ENCODE data around the gene MROH2A.

The MROH2A gene

DNA sequence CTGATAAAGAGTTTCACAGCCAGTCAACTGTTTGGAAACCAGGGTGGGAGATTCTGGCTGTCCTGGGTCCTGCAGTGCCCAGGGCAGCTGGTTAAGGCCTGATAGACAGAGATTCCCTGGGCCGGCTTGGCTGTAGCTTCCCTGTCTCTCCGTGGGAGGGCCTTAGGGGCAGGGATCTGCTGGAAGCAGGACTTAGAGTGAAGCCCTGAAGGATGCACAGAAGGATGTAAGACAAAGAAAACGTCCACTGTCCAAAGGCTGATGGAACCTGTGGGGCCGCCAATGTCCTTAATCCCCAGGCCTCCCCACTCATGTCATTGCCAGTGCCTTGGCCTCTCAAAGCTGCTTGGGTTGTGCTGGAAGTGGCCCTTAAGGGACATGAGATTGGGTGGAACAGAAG is 33.0 kb downstream of the MROH2A start:
- Histone ChIP-seq H4K20me1 (ENCODE audit: insufficient read depth, low read length, poor library complexity, severe bottlenecking) (no peaks in the 10 kb centered on the region), H3K36me3 (ENCODE audit: insufficient read depth, low read length) (no peaks in the 10 kb centered on the region), H3K9ac (ENCODE audit: low read depth, low read length, poor library complexity, severe bottlenecking) (no peak overlapping the region), H3K4me1 (ENCODE audit: insufficient read depth, low read length, poor library complexity, severe bottlenecking) (no peaks in the 10 kb centered on the region), H3K79me2 (ENCODE audit: insufficient read depth, low read length) (no peaks in the 10 kb centered on the region), H3K27me3 (ENCODE audit: insufficient read depth, low read length, poor library complexity, severe bottlenecking) (no peaks in the 10 kb centered on the region), H2AFZ (ENCODE audit: low read length) (no peak overlapping the region), H3F3A (ENCODE audit: low read depth) (no peaks in the 10 kb centered on the region), H3K4me2 (ENCODE audit: low read depth, low read length, poor library complexity, severe bottlenecking) (no peak overlapping the region), H3K9me3 (ENCODE audit: insufficient read depth, low read depth, low read length) (no peaks in the 10 kb centered on the region), H3K4me3 (ENCODE audit: low read length, poor library complexity, severe bottlenecking) (no peak overlapping the region), H3K9me2 (replicated peaks; ENCODE audit: low read depth, low read length) (no peaks in the 10 kb centered on the region)
- TF ChIP-seq EZH2phosphoT487 (IDR thresholded peaks at IDR 0.05; ENCODE audit: borderline replicate concordance): no peak
- TF ChIP-seq, protein P1, sequence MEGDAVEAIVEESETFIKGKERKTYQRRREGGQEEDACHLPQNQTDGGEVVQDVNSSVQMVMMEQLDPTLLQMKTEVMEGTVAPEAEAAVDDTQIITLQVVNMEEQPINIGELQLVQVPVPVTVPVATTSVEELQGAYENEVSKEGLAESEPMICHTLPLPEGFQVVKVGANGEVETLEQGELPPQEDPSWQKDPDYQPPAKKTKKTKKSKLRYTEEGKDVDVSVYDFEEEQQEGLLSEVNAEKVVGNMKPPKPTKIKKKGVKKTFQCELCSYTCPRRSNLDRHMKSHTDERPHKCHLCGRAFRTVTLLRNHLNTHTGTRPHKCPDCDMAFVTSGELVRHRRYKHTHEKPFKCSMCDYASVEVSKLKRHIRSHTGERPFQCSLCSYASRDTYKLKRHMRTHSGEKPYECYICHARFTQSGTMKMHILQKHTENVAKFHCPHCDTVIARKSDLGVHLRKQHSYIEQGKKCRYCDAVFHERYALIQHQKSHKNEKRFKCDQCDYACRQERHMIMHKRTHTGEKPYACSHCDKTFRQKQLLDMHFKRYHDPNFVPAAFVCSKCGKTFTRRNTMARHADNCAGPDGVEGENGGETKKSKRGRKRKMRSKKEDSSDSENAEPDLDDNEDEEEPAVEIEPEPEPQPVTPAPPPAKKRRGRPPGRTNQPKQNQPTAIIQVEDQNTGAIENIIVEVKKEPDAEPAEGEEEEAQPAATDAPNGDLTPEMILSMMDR (conservative IDR thresholded peaks at IDR 0.05; ENCODE audit: low read length): no peak

DNA sequence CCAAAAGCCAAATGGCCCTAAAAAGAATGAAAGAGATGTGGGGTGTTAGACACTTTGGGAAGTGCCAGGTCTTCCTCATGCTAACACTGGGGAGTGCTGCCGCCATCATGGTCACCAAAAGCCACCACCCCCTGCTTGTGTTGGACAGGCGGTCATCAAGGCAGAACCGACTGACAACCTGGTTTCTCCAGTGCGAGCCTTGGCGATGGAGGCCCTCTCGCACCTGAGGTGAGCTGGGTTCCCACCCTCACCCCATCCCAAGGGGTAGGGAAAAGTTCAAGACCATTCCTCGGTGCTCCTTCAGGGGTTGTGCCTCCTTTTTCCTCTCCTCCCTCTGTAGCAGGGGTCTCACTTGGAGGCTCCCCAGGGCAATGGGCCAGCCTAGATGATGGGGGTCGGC is 33.6 kb downstream of the MROH2A start:
- H3K4me3 ChIP-seq (ENCODE audit: low read length, poor library complexity, severe bottlenecking): no peak overlapping the region
- H3F3A ChIP-seq (ENCODE audit: low read depth): no peaks in the 10 kb centered on the region
- H4K20me1 ChIP-seq (ENCODE audit: insufficient read depth, low read length, poor library complexity, severe bottlenecking): no peaks in the 10 kb centered on the region
- no peak for TF ChIP-seq EZH2phosphoT487 (IDR thresholded peaks at IDR 0.05; ENCODE audit: borderline replicate concordance)
- TF ChIP-seq, protein P1 (conservative IDR thresholded peaks at IDR 0.05; ENCODE audit: low read length): no peak
- no peaks in the 10 kb centered on the region for H3K27me3 ChIP-seq (ENCODE audit: insufficient read depth, low read length, poor library complexity, severe bottlenecking)
- H2AFZ ChIP-seq (ENCODE audit: low read length): no peak overlapping the region
- H3K4me1 ChIP-seq (ENCODE audit: insufficient read depth, low read length, poor library complexity, severe bottlenecking): no peaks in the 10 kb centered on the region
- H3K9ac ChIP-seq (ENCODE audit: low read depth, low read length, poor library complexity, severe bottlenecking): no peak overlapping the region
- H3K9me2 ChIP-seq (replicated peaks; ENCODE audit: low read depth, low read length): no peaks in the 10 kb centered on the region
- no peaks in the 10 kb centered on the region for H3K36me3 ChIP-seq (ENCODE audit: insufficient read depth, low read length)
- no peaks in the 10 kb centered on the region for H3K79me2 ChIP-seq (ENCODE audit: insufficient read depth, low read length)
- H3K9me3 ChIP-seq (ENCODE audit: insufficient read depth, low read depth, low read length): no peaks in the 10 kb centered on the region
- no peak overlapping the region for H3K4me2 ChIP-seq (ENCODE audit: low read depth, low read length, poor library complexity, severe bottlenecking)

DNA sequence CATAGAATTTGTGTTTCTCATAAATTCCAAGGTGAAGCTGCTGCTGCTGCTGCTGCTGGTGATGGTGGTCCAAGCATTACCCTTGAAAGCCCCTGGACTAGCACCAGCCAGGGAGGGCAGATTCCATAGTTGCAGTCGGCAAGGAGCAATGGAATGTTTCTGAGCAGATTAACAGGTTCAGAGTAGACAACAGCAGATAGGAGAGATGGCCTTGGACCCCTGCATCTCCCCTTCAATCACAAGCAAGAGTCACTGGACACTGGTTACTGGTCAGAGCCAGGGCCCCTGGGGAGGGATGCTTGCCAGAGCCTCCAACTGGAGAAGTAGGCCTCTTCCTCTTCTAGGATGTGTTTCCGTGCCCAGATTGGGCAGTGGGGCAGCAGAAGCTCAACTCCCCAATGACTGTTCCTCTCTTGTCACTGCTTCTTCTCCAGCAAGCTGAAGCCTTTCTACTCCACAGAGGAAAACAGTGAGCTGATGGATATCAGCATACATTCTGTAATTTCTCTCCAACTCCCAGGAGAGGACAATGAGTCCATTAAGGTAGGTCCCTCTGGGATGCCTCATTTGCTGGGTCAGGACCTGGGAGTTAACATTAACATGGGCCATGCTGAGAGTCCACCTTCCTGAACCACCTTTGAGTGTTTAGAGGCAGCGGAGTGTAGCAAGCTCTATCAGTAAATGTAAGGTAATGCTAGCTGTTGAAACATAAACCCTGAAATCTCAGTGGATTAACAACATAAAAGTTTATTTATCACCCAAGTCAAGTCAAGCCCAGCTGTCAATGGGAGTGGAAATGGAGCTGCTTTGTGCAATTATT is 35.3 kb downstream of the MROH2A start:
- no peaks in the 10 kb centered on the region for H3K36me3 ChIP-seq (ENCODE audit: insufficient read depth, low read length)
- no peaks in the 10 kb centered on the region for H3F3A ChIP-seq (ENCODE audit: low read depth)
- H3K9me2 ChIP-seq (replicated peaks; ENCODE audit: low read depth, low read length): no peaks in the 10 kb centered on the region
- no peak overlapping the region for H3K4me2 ChIP-seq (ENCODE audit: low read depth, low read length, poor library complexity, severe bottlenecking)
- no peak for TF ChIP-seq EZH2phosphoT487 (IDR thresholded peaks at IDR 0.05; ENCODE audit: borderline replicate concordance)
- TF ChIP-seq, protein P1 (conservative IDR thresholded peaks at IDR 0.05; ENCODE audit: low read length): no peak
- H2AFZ ChIP-seq (ENCODE audit: low read length): no peak overlapping the region
- no peak overlapping the region for H3K9ac ChIP-seq (ENCODE audit: low read depth, low read length, poor library complexity, severe bottlenecking)
- H3K27me3 ChIP-seq (ENCODE audit: insufficient read depth, low read length, poor library complexity, severe bottlenecking): no peaks in the 10 kb centered on the region
- H3K79me2 ChIP-seq (ENCODE audit: insufficient read depth, low read length): no peaks in the 10 kb centered on the region
- H3K9me3 ChIP-seq (ENCODE audit: insufficient read depth, low read depth, low read length): no peaks in the 10 kb centered on the region
- H3K4me3 ChIP-seq (ENCODE audit: low read length, poor library complexity, severe bottlenecking): no peak overlapping the region
- H3K4me1 ChIP-seq (ENCODE audit: insufficient read depth, low read length, poor library complexity, severe bottlenecking): no peaks in the 10 kb centered on the region
- no peaks in the 10 kb centered on the region for H4K20me1 ChIP-seq (ENCODE audit: insufficient read depth, low read length, poor library complexity, severe bottlenecking)
